Jurkat, Clone E6-1 (cell line): ENCODE data around the gene ZNF146.
A peak's percentile ranks its signal among the peaks of the same experiment; 100 is the strongest.
"Not testable (repeated sequence)": the region's sequence is repeated elsewhere in the genome, so short reads cannot be mapped to it uniquely, and the experiment has no call there.

Source experiments
- DNase-seq: peaks from one replicate; pipeline ENCODE4 v3.0.0-alpha.2; 2011; ENCODE audit warnings: low read depth, low spot score
- H3K4me3 ChIP-seq: 2 replicates; pipeline ENCODE4 v1.5.1; 2011; ENCODE audit warnings: mild to moderate bottlenecking, low read length, control low read depth, moderate library complexity

The ZNF146 gene

GRCh38 chr19:36222503-36222902 lies 7.6 kb downstream of the ZNF146 start:
- no peak overlapping the region for H3K4me3 ChIP-seq
- DNase-seq: no peak

- H3K4me3 ChIP-seq: no peak overlapping the region
- peak; percentile 19 for DNase-seq
These were observed 10.4 kb downstream of the ZNF146 start for GRCh38 chr19:36225219-36225892.

DNA sequence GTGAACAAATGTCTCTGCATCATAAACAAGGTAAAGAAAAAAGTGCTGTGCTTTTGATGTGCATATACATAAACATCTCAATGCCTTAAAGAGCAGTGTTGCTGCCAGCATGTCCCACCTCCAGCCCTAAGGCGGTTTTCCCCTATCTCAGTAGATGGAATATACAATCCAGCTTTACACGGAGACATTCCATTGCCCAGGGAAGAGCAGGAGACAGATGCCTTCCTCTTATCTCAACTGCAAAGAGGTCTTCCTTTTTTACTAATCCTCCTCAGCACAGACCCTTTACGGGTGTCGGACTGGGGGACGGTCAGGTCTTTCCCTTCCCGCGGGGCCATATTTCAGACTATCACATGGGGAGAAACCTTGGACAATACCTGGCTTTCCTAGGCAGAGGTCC lies 18.7 kb downstream of the ZNF146 start:
- not testable (repeated sequence) for H3K4me3 ChIP-seq, DNase-seq

DNA sequence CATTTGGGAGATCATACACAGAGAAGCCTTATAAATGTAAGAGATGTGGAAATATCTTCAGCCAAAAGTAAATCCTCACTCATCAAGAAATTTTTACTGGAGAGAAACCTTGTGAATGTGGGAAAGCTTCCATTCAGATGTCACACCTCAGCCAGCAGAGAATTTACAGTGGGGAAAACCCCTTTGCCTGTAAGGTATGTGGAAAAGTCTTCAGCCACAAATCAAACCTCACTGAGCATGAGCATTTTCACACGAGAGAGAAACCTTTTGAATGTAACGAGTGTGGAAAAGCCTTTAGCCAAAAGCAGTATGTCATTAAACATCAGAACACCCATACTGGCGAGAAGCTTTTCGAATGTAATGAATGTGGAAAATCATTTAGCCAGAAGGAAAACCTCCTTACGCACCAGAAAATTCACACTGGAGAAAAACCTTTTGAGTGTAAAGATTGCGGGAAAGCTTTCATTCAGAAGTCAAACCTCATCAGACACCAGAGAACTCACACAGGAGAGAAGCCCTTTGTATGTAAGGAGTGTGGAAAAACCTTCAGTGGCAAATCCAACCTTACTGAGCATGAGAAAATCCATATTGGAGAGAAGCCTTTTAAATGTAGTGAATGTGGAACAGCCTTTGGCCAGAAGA lies 21.5 kb downstream of the ZNF146 start:
- DNase-seq: no peak
- no peak overlapping the region for H3K4me3 ChIP-seq

DNA sequence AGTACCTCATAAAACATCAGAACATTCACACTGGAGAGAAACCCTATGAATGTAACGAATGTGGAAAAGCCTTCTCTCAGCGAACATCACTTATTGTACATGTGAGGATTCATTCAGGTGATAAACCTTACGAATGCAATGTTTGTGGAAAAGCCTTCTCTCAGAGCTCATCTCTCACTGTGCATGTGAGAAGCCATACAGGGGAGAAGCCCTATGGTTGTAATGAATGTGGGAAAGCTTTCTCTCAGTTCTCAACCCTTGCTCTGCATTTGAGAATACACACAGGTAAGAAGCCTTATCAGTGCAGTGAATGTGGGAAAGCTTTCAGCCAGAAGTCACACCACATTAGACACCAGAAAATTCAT lies 22.0 kb downstream of the ZNF146 start:
- DNase-seq: no peak
- no peak overlapping the region for H3K4me3 ChIP-seq

DNA sequence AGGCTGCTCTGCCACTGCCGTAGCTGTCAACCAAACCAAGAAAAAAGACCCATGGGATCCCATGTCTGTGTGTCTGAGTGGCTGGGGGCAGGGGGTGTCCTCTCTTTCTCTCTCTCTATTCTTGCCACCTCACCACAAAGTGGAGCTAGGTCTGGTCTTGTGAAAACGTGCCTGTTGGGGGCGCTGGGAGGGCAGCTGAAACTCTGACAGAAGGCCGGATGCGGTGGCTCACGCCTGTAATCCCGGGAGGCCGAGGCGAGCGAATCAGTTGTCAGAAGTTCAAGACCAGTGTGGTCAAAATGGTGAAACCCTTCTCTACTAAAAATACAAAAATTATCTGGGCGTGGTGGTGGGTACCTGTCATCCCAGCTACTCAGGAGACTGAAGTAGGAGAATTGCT lies 29.2 kb downstream of the ZNF146 start:
- DNase-seq: no peak
- no peak overlapping the region for H3K4me3 ChIP-seq

DNA sequence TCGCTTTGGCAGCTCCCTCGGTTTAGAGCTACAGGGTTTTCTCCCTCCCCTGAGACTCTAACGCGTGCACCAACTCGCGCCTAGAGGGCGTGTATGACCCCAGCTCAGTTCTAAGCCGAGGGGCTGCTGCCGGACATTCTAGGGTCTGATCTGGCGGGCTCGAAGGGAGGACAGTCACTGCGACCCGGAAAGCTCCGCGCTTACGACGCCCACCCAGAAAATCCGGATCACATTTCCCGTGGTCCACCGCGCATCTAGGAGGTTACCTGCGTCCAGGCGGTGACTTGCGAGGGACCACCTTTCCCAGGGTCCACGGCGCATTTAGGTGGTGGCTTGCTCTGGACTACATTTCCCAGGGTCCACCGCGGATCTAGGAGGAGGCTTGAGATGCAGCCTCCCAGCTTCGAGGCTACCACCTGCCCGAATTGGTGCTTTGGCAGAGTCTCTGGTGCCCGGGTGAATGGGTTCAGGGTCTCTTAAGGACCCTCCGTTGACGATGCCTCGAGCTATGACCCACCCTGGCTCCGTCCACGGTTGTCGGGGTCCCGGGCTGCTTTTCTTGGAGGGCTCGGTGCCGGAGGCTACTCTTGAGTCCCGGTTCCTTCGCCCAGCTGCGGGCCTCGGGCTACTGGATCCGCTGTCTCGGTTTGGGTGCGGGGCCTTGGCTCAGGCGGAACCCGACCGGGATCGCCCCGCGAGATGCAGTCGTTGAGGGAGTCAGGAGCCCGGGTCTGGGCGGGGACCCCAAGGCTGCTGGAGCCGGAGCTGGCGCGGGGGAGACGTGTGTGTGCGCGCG lies 30.5 kb downstream of the ZNF146 start:
- no peak for DNase-seq
- H3K4me3 ChIP-seq: no peak overlapping the region

DNA sequence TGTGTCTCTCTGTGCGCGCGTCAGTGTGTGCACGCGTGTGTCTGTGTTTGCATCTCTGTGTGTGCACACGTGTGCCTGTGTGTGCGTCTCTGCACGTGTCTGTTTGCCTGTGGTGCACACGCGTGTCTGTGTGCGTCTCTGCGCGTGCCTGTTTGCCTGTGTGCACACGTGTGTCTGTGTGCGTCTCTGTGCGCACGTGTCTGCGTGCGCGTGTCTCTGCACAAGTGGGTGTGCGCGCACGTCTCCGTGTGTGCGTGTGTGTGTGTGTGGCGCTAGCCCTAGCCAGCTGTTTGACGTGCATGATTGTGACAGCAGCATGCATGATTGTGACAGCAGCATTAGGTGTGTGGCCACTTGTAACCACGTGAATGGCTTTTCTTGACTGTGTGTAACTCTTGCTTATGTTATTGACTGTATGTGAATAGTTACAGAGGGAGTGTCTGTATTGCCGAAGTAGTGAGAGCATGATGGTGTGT lies 31.1 kb downstream of the ZNF146 start:
- no peak for DNase-seq
- H3K4me3 ChIP-seq: no peak overlapping the region

- DNase-seq: no peak
- no peak overlapping the region for H3K4me3 ChIP-seq
These were observed 37.1 kb downstream of the ZNF146 start for GRCh38 chr19:36252047-36252446.

DNA sequence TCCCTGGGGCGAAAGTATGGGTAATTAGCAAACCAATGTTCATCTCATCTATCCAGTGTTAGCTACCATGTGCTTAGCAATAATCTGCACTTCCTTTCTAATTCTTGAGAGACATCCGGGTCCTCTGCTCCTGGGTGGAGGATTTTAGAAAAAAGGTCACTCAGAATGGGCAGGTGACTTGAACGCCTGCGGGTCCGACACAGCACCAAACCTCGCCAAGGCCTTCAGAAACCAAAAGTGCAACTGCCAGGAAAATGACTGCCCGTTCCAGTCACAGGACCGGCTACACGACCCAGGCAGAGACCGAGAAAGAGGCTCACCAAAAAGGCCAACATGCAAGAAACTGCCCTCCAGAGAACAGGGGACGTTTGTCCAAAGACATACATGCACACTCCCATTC lies 39.9 kb downstream of the ZNF146 start:
- no peak for DNase-seq
- no peak overlapping the region for H3K4me3 ChIP-seq

- no peak for DNase-seq
- no peak overlapping the region for H3K4me3 ChIP-seq
These were observed 40.4 kb downstream of the ZNF146 start for GRCh38 chr19:36255316-36255715.

GRCh38 chr19:36256064-36256463 lies 41.2 kb downstream of the ZNF146 start:
- DNase-seq: no peak
- no peak overlapping the region for H3K4me3 ChIP-seq

GRCh38 chr19:36256853-36257519 lies 42.1 kb downstream of the ZNF146 start:
- DNase-seq: no peak
- H3K4me3 ChIP-seq: no peak overlapping the region

GRCh38 chr19:36257520-36257876 lies 42.6 kb downstream of the ZNF146 start:
- DNase-seq: no peak
- no peak overlapping the region for H3K4me3 ChIP-seq

- no peak for DNase-seq
- H3K4me3 ChIP-seq: no peak overlapping the region
These were observed 43.3 kb downstream of the ZNF146 start for GRCh38 chr19:36258028-36258875.

GRCh38 chr19:36259211-36259610 lies 44.3 kb downstream of the ZNF146 start:
- DNase-seq: no peak
- no peak overlapping the region for H3K4me3 ChIP-seq

- H3K4me3 ChIP-seq: no peak overlapping the region
- no peak for DNase-seq
These were observed 50.2 kb downstream of the ZNF146 start for GRCh38 chr19:36265064-36265463.

DNA sequence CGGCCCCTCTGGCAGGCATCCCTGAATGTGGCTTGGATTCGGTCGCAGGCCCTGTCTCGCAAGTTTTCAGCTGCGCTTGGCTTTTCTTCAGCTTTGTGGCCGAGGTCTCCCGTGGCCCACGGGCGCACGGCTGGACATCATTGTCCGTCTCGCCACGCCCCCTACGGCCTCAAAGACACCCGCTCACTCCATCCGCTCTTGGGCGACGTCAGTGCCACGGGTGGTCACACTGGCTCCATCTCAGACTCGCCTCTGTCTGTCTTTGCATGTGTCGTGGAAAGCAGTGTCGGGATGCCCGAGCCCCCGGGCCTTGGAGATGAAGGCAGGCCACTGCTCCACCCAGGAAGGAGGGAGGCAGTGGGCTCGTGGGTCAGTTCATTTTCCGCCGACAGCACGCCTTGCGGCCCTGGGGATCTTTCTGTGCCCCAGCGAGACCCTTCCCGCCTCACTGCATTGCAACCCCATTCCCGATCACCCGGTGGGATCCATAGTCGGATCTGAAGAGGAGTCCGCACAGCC lies 51.0 kb downstream of the ZNF146 start:
- DNase-seq: no peak
- H3K4me3 ChIP-seq: no peak overlapping the region
